GM18505 (cell line): ENCODE data around the gene INPP4A.
A peak's percentile ranks its signal among the peaks of the same experiment; 100 is the strongest.

Experiments used
- ATAC-seq: cut with Tn5 transposase; IDR thresholded peaks from one replicate; pipeline ENCODE4 v1.9.1; 2021; ENCODE audit not compliant: unreplicated experiment
- POLR2A ChIP-seq: IDR thresholded peaks from 4 replicates; pipeline ENCODE4 v1.6.1; 2011; ENCODE audit warnings: borderline replicate concordance; ENCODE audit not compliant: insufficient read depth, insufficient read length; ENCODE audit errors: extremely low read depth

INPP4A gene

DNA sequence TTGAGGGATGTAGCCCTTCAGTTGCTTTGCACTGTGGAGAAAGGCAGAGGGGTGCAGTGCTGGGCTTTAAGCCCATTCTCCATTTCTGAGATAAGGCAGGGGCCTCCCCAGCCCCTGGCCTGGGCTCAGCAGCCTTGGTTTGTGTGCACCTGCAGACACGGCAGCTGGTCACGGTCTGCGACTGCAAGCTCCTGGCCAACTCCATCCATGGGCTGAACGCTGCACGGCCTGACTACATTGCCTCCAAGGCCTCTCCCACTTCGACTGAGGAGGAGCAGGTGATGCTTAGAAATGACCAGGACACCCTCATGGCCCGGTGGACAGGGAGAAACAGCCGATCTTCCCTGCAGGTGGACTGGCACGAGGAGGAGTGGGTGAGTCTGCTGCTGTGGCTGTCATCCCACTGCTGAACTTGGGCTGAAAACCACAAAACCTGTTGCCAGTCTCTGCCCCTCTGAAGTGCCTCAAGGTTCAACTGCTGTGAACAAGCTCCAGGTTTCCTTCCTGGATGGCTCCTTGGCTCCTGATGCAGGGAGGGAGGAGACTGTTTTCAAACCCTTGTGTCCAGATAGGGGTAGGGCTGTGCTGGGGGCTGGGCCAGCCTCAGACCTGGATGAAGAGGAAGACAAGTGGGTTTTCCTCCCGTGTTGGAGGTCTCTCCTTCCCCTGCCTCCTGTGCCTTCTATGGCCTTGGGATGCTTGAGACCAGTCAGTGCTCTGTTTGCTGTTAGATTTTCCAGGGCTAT lies 109.6 kb downstream of the INPP4A start:
- no peak for ATAC-seq
- TF ChIP-seq POLR2A = no peak

DNA sequence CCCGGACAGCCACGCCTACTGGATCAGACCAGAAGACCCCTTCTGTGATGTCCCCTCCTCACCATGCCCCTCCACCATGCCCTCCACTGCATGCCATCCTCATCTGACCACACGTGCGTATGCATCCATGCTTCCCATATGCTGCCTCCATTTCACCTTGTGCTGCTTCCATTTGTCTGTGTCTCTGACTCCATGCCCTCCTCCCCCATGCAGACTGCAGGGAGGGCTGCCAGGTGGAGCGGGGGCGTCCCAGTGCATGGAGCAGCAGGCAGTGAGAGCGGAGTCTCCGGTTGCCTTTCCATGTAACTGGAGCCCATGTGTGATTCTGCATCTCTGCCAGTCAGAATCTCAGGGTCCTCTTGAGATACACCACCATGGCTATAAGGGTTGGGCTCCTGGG lies 111.0 kb downstream of the INPP4A start:
- no peak for ATAC-seq
- TF ChIP-seq POLR2A = no peak

GRCh38 chr2:98556344-98557033 lies 111.8 kb downstream of the INPP4A start:
- peak; percentile 74 for ATAC-seq
- TF ChIP-seq POLR2A = no peak

GRCh38 chr2:98558852-98559530 lies 114.3 kb downstream of the INPP4A start:
- no peak for TF ChIP-seq POLR2A
- no peak for ATAC-seq

DNA sequence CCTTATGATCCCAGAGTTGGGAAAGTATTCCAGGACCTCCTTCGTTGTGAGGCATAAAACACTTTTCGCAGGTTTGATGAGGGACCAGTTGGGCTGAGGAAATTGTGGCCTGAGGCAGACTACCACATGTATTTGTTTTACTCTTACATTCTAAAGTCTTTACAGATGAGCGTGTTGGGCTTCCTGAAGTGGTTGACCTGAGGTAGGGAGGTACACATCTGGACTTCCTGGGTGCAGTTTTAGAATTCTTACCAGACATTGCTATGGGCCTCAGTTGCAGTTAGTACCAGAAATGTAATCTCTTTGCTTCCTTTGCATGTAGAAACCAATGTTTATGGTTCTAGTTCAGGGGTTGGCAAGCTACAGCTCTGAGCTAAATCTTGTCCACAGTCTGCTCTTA lies 114.9 kb downstream of the INPP4A start:
- no peak for TF ChIP-seq POLR2A
- no peak for ATAC-seq

- TF ChIP-seq POLR2A = no peak
- ATAC-seq = no peak
Observed at GRCh38 chr2:98560256-98560771, 115.7 kb downstream of the INPP4A start.

- no peak for TF ChIP-seq POLR2A
- ATAC-seq = no peak
Observed at GRCh38 chr2:98561018-98561417, 116.4 kb downstream of the INPP4A start.

DNA sequence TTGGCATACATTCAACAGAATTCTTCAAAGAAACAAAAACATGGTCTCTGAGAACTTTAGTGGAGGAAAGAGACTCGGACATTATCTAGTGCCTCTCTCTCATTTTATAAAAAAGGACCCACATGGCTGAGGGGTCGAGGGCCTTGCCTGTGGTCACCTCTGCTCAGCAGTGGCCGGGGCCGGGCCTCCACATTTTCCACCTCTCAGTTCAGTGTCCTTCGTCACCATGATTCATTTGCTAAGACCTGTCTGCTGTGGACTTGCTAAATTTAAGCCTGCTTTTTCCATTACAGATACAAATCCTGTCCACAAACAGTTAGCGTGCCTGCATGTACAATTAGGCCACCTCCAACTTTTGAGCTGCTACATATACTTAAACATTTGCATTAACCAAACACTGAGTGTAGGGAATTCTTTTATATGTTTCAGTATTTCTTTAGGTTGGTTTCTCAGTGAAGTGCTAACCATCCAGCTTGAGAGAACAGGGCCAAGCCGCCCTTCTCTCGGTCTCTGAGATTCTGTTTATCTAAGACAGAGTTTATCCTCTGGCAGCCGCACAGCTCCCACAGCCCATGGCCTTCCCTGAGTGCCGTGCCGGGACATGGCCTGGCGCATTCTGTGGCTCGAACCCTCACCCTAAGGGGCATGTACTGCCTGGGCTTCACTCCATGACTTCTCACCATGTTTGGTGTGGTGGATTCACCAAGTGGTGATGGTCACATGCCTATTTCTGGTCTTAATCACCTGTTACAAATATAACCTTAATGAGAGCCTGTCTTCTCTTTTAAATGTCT lies 117.4 kb downstream of the INPP4A start:
- no peak for TF ChIP-seq POLR2A
- ATAC-seq = no peak

GRCh38 chr2:98563394-98563793 lies 118.7 kb downstream of the INPP4A start:
- TF ChIP-seq POLR2A = no peak
- ATAC-seq = no peak

GRCh38 chr2:98564541-98565132 lies 120.0 kb downstream of the INPP4A start:
- ATAC-seq = no peak
- TF ChIP-seq POLR2A = no peak

GRCh38 chr2:98565286-98565860 lies 120.7 kb downstream of the INPP4A start:
- no peak for ATAC-seq
- no peak for TF ChIP-seq POLR2A

- ATAC-seq = no peak
- TF ChIP-seq POLR2A = no peak
Observed at GRCh38 chr2:98565941-98566340, 121.3 kb downstream of the INPP4A start.
